RWPE1 (cell line): ENCODE measurements around the gene TTC21A.

Experiments
- CTCF ChIA-PET: fragments of 350-600 bp; sonication (Branson Sonifier 250); formaldehyde crosslinking; extraction: SDS; loops from one replicate; lab custom pipeline; 2021; lab: Yijun Ruan, JAX
- POLR2A ChIA-PET: fragments of 400-600 bp; formaldehyde crosslinking; extraction: SDS; loops from one replicate; lab custom pipeline; 2020; ENCODE audit warnings: antibody characterized with exemption; ENCODE audit not compliant: low non-redundant PET; lab: Yijun Ruan, JAX
- DNase-seq: peaks from one replicate; pipeline ENCODE4 v3.0.0; 2012; ENCODE audit warnings: low spot score
- H3K27ac ChIP-seq: fragments of 450-650 bp; 2 replicates; pipeline ENCODE4 v1.5.1; 2017
- TF ChIP-seq, protein P1 (sequence below): fragments of 450-650 bp; conservative IDR thresholded peaks from 2 replicates; pipeline ENCODE4 v1.5.1; 2017; ENCODE audit warnings: low read depth, mild to moderate bottlenecking

TTC21A gene

DNA sequence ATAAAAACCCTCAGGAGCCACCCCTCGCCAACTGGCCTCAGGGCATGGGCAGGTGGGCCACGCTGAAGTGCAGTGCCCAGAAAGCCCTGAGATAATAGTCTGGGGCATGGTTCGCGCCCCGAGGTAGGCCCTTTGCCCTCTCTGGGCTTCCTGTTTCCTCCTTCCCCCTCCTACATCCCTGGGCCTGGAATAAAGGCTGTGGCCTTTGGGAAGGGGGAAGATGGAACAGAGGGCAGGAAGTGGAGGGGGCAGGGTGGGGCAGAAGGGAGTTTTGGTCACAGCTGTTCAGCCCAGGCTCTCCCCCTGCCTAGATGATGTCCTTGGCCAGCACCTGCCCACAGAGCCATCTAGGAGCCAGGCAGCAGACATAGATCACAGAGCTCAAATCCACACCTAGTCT, 34.6 kb downstream of the TTC21A start:
- peak overlapping the region; percentile 91 for H3K27ac ChIP-seq
- TF ChIP-seq, protein P1, sequence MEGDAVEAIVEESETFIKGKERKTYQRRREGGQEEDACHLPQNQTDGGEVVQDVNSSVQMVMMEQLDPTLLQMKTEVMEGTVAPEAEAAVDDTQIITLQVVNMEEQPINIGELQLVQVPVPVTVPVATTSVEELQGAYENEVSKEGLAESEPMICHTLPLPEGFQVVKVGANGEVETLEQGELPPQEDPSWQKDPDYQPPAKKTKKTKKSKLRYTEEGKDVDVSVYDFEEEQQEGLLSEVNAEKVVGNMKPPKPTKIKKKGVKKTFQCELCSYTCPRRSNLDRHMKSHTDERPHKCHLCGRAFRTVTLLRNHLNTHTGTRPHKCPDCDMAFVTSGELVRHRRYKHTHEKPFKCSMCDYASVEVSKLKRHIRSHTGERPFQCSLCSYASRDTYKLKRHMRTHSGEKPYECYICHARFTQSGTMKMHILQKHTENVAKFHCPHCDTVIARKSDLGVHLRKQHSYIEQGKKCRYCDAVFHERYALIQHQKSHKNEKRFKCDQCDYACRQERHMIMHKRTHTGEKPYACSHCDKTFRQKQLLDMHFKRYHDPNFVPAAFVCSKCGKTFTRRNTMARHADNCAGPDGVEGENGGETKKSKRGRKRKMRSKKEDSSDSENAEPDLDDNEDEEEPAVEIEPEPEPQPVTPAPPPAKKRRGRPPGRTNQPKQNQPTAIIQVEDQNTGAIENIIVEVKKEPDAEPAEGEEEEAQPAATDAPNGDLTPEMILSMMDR: no peak
- no peak for DNase-seq
- ChIA-PET CTCF (interaction anchor here (0.6 to 1.8 kb wide), 4 partner anchors 7 to 149 kb away, joined by 3 to 5 read pairs (median 4); no protein-coding TSS in a partner anchor), POLR2A (no interaction called here)

DNA sequence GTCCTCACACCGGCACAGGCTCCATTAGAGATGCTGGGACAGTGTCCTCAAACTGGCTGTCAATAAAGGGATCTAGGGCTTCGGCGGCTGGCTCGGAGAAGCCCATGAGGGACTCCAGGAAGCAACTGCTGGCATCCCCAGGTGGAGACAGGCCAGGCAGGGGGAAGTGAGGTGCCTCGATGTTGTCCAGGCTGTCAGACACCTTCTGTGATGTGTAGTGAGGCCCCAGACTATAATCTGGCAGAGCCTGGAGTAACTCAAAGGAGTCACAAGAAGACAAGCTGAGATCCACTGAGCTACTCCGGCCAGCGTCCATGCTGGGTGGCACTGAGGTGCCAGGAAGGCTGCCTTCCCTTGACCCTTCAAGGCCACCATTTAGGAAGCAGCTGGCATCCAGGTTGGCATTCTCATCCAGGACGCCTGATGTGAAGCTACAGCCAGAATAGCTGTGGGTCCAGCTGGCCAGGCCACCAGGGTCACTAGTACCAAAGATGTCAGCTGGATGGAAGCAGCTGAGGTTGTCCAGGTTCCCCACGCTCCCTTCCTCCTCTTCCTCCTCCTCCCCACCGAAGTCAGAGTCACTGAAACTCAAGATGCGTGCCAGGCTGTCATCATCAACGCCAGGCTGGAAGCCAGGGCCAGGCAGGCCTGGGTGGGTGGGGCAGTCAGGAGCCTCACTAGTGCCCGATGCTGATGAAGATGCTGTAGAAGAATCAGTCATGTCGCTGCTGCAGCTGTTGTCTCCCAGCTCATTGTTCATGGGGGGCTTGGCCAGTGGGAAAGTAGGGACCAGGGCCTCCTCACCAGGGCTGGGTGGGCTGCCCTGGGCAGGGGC, 35.8 kb downstream of the TTC21A start:
- TF ChIP-seq, protein P1: no peak
- ChIA-PET CTCF (no interaction called here), POLR2A (no interaction called here)
- DNase-seq: no peak
- H3K27ac ChIP-seq: peak overlapping the region; percentile 91

DNA sequence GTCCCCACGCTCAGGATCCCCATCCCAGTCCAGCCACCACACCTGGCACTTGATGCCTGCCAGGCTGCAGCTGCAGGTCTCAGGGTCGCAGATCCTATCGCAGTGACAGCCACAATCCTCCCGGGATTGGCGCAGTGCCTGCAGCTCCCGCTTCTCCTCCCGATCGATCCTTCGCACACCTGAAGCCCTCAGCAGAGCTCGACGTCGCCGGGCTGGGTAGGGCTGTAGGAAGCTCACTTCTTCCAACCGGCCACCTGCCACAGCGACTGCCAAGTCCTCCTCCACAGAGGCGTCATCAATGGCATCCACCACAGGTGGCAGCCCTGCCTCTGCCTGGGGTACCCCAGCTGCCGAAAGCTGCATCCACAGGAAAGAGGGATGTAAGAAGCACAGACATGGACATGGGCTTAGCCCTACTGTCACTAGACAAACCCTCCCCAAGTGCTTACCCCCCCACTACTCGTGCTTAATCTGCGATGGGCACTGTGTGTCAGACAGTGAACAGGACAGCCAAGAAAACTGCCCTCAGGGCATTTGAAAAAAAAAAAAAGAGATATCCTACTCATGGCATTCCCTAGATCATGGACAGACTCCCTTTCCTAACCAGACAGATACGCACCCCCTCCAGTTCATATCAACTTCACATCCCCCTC, 36.7 kb downstream of the TTC21A start:
- TF ChIP-seq, protein P1: no peak
- no peak for DNase-seq
- ChIA-PET CTCF (no interaction called here), POLR2A (no interaction called here)
- H3K27ac ChIP-seq: peak overlapping the region; percentile 91

DNA sequence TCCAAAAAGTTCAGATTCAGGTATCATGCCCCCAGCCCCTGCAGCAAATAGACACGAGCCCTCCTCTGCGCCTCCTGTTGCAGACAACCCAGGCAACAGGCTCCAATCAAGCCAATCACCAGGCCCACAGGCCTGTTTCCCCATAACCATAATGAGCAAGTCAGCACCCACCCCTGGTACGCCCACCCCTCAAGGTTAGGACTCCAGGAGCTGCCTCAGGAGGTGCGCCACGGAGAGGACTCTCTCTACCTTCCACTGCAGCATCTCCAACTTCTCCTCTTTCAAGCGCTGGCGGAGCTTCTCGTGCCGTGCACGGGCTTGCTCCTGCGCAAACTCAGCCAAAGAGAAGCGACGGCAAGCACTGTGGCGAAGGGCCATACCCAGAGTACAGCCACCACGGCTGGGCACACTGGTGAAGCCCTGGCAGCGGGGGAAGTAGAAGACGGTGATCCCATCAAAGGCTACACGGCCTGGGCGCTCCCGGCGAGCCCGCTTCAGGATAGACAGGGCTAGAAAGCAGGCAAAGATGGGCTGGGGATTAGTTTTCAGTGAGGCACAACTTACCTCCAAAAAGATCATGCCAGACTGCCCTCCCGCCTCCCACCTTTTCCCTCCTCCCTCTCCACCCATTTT, 37.4 kb downstream of the TTC21A start:
- DNase-seq: no peak
- TF ChIP-seq, protein P1: no peak
- H3K27ac ChIP-seq: peak overlapping the region; percentile 91
- ChIA-PET CTCF (interaction anchor here (0.6 kb wide), 1 partner anchor 37 kb away, joined by 3 read pairs; no protein-coding TSS in a partner anchor), POLR2A (no interaction called here)

DNA sequence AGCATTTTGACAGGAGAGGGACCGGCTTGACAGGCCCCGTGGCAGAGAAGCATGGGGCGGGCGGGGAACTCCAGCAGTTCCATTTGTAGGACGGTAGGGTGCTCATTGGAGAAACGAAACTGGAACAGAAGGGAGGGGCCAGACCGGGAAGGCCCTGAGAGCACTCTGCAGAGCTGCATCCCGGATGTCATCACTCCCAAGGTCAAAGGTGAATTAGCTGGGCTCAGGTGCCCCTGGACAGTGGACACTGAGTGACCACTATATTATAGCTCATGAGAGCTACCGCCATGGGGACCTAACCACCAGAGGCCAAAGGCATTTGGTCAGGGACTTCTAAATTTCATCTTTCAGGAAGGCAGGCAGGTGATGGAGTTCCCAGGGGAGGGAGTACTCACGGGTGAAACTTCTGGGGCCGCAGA, 38.6 kb downstream of the TTC21A start:
- TF ChIP-seq, protein P1: no peak
- peak overlapping the region; percentile 94 for H3K27ac ChIP-seq
- ChIA-PET POLR2A (no interaction called here), CTCF (interaction anchor here (0.7 to 1.2 kb wide), 2 partner anchors 20 to 706 kb away, joined by 3 to 6 read pairs; no protein-coding TSS in a partner anchor)
- no peak for DNase-seq
